Mesodermal cell (in vitro differentiated cells): ENCODE data around the gene CHRD.

Source experiments
- H3K27ac ChIP-seq: 2 replicates; pipeline ENCODE4 v1.7.0; 2013; ENCODE audit warnings: mild to moderate bottlenecking, low read depth, low read length, moderate library complexity; ENCODE audit not compliant: severe bottlenecking
- H3K36me3 ChIP-seq: 2 replicates; pipeline ENCODE4 v1.7.1; 2013; ENCODE audit warnings: mild to moderate bottlenecking, low read length, moderate library complexity; ENCODE audit not compliant: control insufficient read depth, insufficient read depth
- H3K4me1 ChIP-seq: one replicate; pipeline ENCODE4 v1.7.1; 2013; ENCODE audit warnings: mild to moderate bottlenecking, low read length; ENCODE audit not compliant: insufficient read depth, control insufficient read depth, poor library complexity, severe bottlenecking
- H3K4me3 ChIP-seq: 2 replicates; pipeline ENCODE4 v1.7.0; 2013; ENCODE audit warnings: low read length, control low read depth, mild to moderate bottlenecking; ENCODE audit not compliant: insufficient read depth, poor library complexity, severe bottlenecking; ENCODE audit errors: extremely low read depth
- H3K9me3 ChIP-seq: 2 replicates; pipeline ENCODE4 v1.7.1; 2013; ENCODE audit warnings: mild to moderate bottlenecking, low read length, moderate library complexity; ENCODE audit not compliant: control insufficient read depth
- WGBS, 2 experiments: methylation state at CpG; one replicate each; pipeline ENCODE4 v1.1.5; 2013; ENCODE audit warnings: missing lambda C conversion rate in 2 of 2; ENCODE audit not compliant: insufficient coverage in 2 of 2; 5-methylcytosine and 5-hydroxymethylcytosine counted together

Gene CHRD

GRCh38 chr3:184347321-184348056 is 32.4 kb upstream of the CHRD start:
- Histone ChIP-seq H3K9me3 (no peaks in the 10 kb centered on the region), H3K27ac (peak overlapping the region; percentile 49), H3K36me3 (peaks cover 36% of the 10 kb centered on the region), H3K4me1 (peaks cover 40% of the 10 kb centered on the region), H3K4me3 (no peak overlapping the region)
- WGBS, 2 experiments: 92 to 96% methylated on average over 9 to 10 of the region's 12 CpGs

GRCh38 chr3:184348057-184348382 is 31.8 kb upstream of the CHRD start:
- Histone ChIP-seq H3K4me1 (peaks cover 39% of the 10 kb centered on the region), H3K9me3 (no peaks in the 10 kb centered on the region), H3K27ac (peak overlapping the region; percentile 49), H3K4me3 (no peak overlapping the region), H3K36me3 (peaks cover 30% of the 10 kb centered on the region)
- WGBS, 2 experiments: 88 to 96% methylated on average over 4 of the region's 4 CpGs

GRCh38 chr3:184349563-184350470 is 30.0 kb upstream of the CHRD start:
- H3K9me3 ChIP-seq: no peaks in the 10 kb centered on the region
- H3K4me1 ChIP-seq: peaks cover 32% of the 10 kb centered on the region
- H3K36me3 ChIP-seq: peaks cover 36% of the 10 kb centered on the region
- no peak overlapping the region for H3K27ac ChIP-seq
- 91 to 98% methylated on average over 7 to 9 of the region's 10 CpGs for WGBS, 2 experiments
- no peak overlapping the region for H3K4me3 ChIP-seq

GRCh38 chr3:184350618-184351017 is 29.2 kb upstream of the CHRD start:
- H3K27ac ChIP-seq: no peak overlapping the region
- no peak overlapping the region for H3K4me3 ChIP-seq
- H3K4me1 ChIP-seq: peaks cover 32% of the 10 kb centered on the region
- H3K36me3 ChIP-seq: peaks cover 38% of the 10 kb centered on the region
- no peaks in the 10 kb centered on the region for H3K9me3 ChIP-seq
- 92 to 94% methylated on average over 6 of the region's 6 CpGs for WGBS, 2 experiments

GRCh38 chr3:184351511-184352148 is 28.2 kb upstream of the CHRD start:
- WGBS, 2 experiments: 50 to 55% methylated on average over 6 to 9 of the region's 9 CpGs
- Histone ChIP-seq H3K4me1 (peaks cover 30% of the 10 kb centered on the region), H3K4me3 (no peak overlapping the region), H3K27ac (peak overlapping the region; percentile 69), H3K36me3 (peaks cover 36% of the 10 kb centered on the region), H3K9me3 (no peaks in the 10 kb centered on the region)

- Histone ChIP-seq H3K4me3 (no peak overlapping the region), H3K36me3 (peaks cover 42% of the 10 kb centered on the region), H3K4me1 (peaks cover 30% of the 10 kb centered on the region), H3K27ac (peak overlapping the region; percentile 69), H3K9me3 (no peaks in the 10 kb centered on the region)
- WGBS, 2 experiments: 95 to 97% methylated on average over 9 to 15 of the region's 15 CpGs
Observed at GRCh38 chr3:184352149-184352785, 27.6 kb upstream of the CHRD start.

- H3K4me1 ChIP-seq: peaks cover 25% of the 10 kb centered on the region
- no peaks in the 10 kb centered on the region for H3K9me3 ChIP-seq
- H3K27ac ChIP-seq: no peak overlapping the region
- H3K36me3 ChIP-seq: peaks cover 46% of the 10 kb centered on the region
- WGBS, 2 experiments: 92 to 96% methylated on average over 5 to 8 of the region's 11 CpGs
- H3K4me3 ChIP-seq: no peak overlapping the region
Observed at GRCh38 chr3:184352897-184353545, 26.8 kb upstream of the CHRD start.

- no peaks in the 10 kb centered on the region for H3K9me3 ChIP-seq
- H3K4me1 ChIP-seq: peaks cover 23% of the 10 kb centered on the region
- 93 to 97% methylated on average over 10 to 11 of the region's 11 CpGs for WGBS, 2 experiments
- no peak overlapping the region for H3K4me3 ChIP-seq
- H3K27ac ChIP-seq: no peak overlapping the region
- peaks cover 47% of the 10 kb centered on the region for H3K36me3 ChIP-seq
Observed at GRCh38 chr3:184353546-184353941, 26.3 kb upstream of the CHRD start.

- H3K36me3 ChIP-seq: peaks cover 52% of the 10 kb centered on the region
- H3K27ac ChIP-seq: no peak overlapping the region
- H3K4me3 ChIP-seq: no peak overlapping the region
- 86 to 95% methylated on average over 10 to 15 of the region's 18 CpGs for WGBS, 2 experiments
- no peaks in the 10 kb centered on the region for H3K9me3 ChIP-seq
- H3K4me1 ChIP-seq: peaks cover 23% of the 10 kb centered on the region
Observed at GRCh38 chr3:184354121-184354728, 25.6 kb upstream of the CHRD start.

- H3K36me3 ChIP-seq: peaks cover 49% of the 10 kb centered on the region
- no peak overlapping the region for H3K27ac ChIP-seq
- 84 to 92% methylated on average over 6 to 7 of the region's 8 CpGs for WGBS, 2 experiments
- H3K4me1 ChIP-seq: peaks cover 23% of the 10 kb centered on the region
- H3K4me3 ChIP-seq: no peak overlapping the region
- H3K9me3 ChIP-seq: no peaks in the 10 kb centered on the region
Observed at GRCh38 chr3:184354754-184355153, 25.1 kb upstream of the CHRD start.
